Naive thymus-derived CD4-positive, alpha-beta T cell (primary cell): ENCODE measurements around the gene DNAJC30. TPM values are rescaled to one million over a fixed set of nuclear protein-coding genes. Genes with fewer than 3 reads are reported as not detected.
"Not testable (repeated sequence)": the region's sequence is repeated elsewhere in the genome, so short reads cannot be mapped to it uniquely, and the experiment has no call there.

ENCODE experiments used
- ATAC-seq: fragments of 150-1000 bp; cut with Tn5 transposase; 2 replicates; pipeline ENCODE4 v1.10.0; 2021; ENCODE audit warnings: mild to moderate bottlenecking, moderate library complexity
- CTCF ChIA-PET: fragments of 350-600 bp; sonication (Branson Sonifier 250); formaldehyde crosslinking; loops from one replicate; lab custom pipeline; 2021; ENCODE audit warnings: antibody characterized with exemption; lab: Charles Lee
- POLR2A ChIA-PET: fragments of 350-600 bp; sonication (Branson Sonifier 250); formaldehyde crosslinking; loops from one replicate; lab custom pipeline; 2021; ENCODE audit warnings: antibody characterized with exemption, inconsistent platforms; lab: Charles Lee
- DNase-seq, 9 donors: peaks; one replicate each; pipeline versions ENCODE4 v3.0.0 to v3.0.0-alpha.2; 2020 to 2022; ENCODE audit warnings: mixed read lengths in 1 of 9
- H3K27ac ChIP-seq: one replicate; pipeline ENCODE4 v1.7.0; 2013; ENCODE audit warnings: mild to moderate bottlenecking, low read depth, low read length, moderate library complexity
- H3K27me3 ChIP-seq, 2 donors: one replicate each; pipeline ENCODE4 v1.7.0; 2013; ENCODE audit warnings: low read length in 2 of 2, mild to moderate bottlenecking in 2 of 2, moderate library complexity in 2 of 2; ENCODE audit not compliant: control insufficient read depth in 2 of 2, insufficient read depth in 2 of 2
- H3K36me3 ChIP-seq, 3 experiments: 1 replicate in 2 of 3; 2 replicates in 1 of 3; pipeline ENCODE4 v1.7.0; 2013; ENCODE audit warnings: low read length in 3 of 3, mild to moderate bottlenecking in 3 of 3, moderate library complexity in 1 of 3; ENCODE audit not compliant: insufficient read depth in 3 of 3, control insufficient read depth in 2 of 3
- H3K4me1 ChIP-seq, 2 donors: one replicate each; pipeline ENCODE4 v1.7.0; 2013; ENCODE audit warnings: low read length in 2 of 2, mild to moderate bottlenecking in 2 of 2, moderate library complexity in 1 of 2; ENCODE audit not compliant: control insufficient read depth in 2 of 2, insufficient read depth in 2 of 2
- H3K4me3 ChIP-seq: 2 replicates; pipeline ENCODE4 v1.7.0; 2013; ENCODE audit warnings: mild to moderate bottlenecking, low read length
- H3K9me3 ChIP-seq, 3 experiments: 1 replicate in 2 of 3; 2 replicates in 1 of 3; pipeline ENCODE4 v1.7.0; 2013; ENCODE audit warnings: low read length in 3 of 3; ENCODE audit not compliant: control insufficient read depth in 2 of 3
- H3K27ac Mint-ChIP-seq, 9 donors: one replicate each; pipeline ENCODE4 v1.8.0; 2020 to 2022; ENCODE audit warnings: mixed read lengths in 9 of 9, mild to moderate bottlenecking in 8 of 9, moderate library complexity in 5 of 9, inconsistent platforms in 2 of 9
- H3K27me3 Mint-ChIP-seq, 5 donors: one replicate each; pipeline ENCODE4 v1.8.0; 2021 to 2022; ENCODE audit warnings: mixed read lengths in 5 of 5, mild to moderate bottlenecking in 1 of 5
- H3K36me3 Mint-ChIP-seq, 5 donors: one replicate each; pipeline ENCODE4 v1.8.0; 2020 to 2022; ENCODE audit warnings: mixed read lengths in 5 of 5, mild to moderate bottlenecking in 3 of 5, inconsistent platforms in 1 of 5
- H3K4me1 Mint-ChIP-seq, 7 donors: one replicate each; pipeline ENCODE4 v1.8.0; 2020 to 2022; ENCODE audit warnings: mixed read lengths in 7 of 7, mild to moderate bottlenecking in 3 of 7, inconsistent platforms in 1 of 7
- H3K4me3 Mint-ChIP-seq, 10 donors: one replicate each; pipeline ENCODE4 v1.8.0; 2020 to 2022; ENCODE audit warnings: mild to moderate bottlenecking in 10 of 10, mixed read lengths in 10 of 10, moderate library complexity in 6 of 10, inconsistent platforms in 2 of 10
- H3K9me3 Mint-ChIP-seq, 11 donors: one replicate each; pipeline ENCODE4 v1.8.0; 2020 to 2022; ENCODE audit warnings: mixed read lengths in 11 of 11, mild to moderate bottlenecking in 4 of 11, inconsistent platforms in 1 of 11, moderate library complexity in 1 of 11
- intact Hi-C, 2 donors: fragments of 100-400 bp; cut with micrococcal nuclease; formaldehyde crosslinking; loops; one replicate each; pipeline ENCODE4 v1.15.1; 2023
- polyA plus RNA-seq, 2 donors: library from polyadenylated mRNA; unstranded; fragments of 300-500 nt; fragmentation: Illumina TruSeq; gene quantifications; one replicate each; pipeline ENCODE4 v1.2.3, GENCODE V29; 2021
- total RNA-seq, 6 experiments: library from RNA in 5 of 6; stranded (reverse) in 5 of 6; gene quantifications; 1 replicate in 5 of 6; 2 replicates in 1 of 6; pipeline ENCODE4 v1.2.3 and lab custom pipeline; 2021 to 2026

Gene DNAJC30
- total and polyA plus RNA-seq, 7 experiments from 2014 or later = 9.5 to 22.4 (median 12.9) TPM

DNA sequence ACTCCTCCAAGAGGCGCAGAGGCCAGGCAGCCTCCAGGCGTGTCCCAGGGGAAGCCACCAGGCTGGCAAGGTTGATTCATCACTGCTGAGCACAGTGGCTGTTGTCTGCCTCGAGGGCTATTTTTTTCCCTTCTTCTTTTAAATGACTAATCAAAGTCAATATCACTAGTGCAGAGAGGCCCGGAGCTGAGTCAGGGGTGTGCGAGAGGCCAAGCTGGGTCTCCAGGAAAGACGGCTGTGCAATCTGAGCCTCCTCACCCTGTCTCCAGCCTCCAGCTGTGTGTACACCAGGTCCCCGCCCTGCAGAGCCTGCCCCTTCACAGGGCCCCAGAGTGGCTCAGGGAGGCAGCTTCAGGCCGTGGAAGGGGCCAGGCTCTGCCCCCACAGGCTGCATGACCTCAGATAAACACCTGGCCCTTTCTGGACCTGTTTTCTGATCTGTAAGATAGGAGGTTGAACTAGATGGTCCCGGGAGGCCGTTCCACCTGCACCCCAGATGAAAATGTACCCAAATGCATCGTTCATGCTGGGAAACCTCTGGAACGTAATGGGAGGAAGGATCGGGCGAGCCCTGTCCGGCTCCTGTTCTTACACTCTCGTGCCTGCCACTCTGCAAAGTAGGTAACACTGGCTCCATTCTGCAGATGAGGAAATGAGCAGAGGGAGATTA, 32.5 kb upstream of the DNAJC30 start:
- no peak overlapping the region for H3K4me3 ChIP-seq
- H3K9me3 Mint-ChIP-seq = peaks cover 0 to 2% (median 0%) of the 10 kb centered on the region in 11 donors
- ATAC-seq (peak; percentile 34), DNase-seq (peak in 1 of 9 donors; percentile 65)
- H3K27ac Mint-ChIP-seq = no peak overlapping the region
- ChIA-PET POLR2A (no interaction called here), CTCF (interaction anchor here (1.0 to 1.2 kb wide), 2 partner anchors 9 to 108 kb away, joined by 3 to 4 read pairs; no protein-coding TSS in a partner anchor)
- no peaks in the 10 kb centered on the region for H3K36me3 ChIP-seq
- no peaks in the 10 kb centered on the region for H3K27me3 ChIP-seq
- intact Hi-C loops = loop anchor here (5.0 to 10.0 kb wide), 3 partner anchors 93 to 888 kb away; partner anchors contain the start of genes FZD9 (in 1 of the 2), MLXIPL (in 1 of the 2) and TYW1B (in 1 of the 2)
- no peak overlapping the region for H3K27ac ChIP-seq
- H3K4me1 ChIP-seq = peaks cover 16 to 22% of the 10 kb centered on the region in 2 donors
- peaks cover 13 to 41% (median 20%) of the 10 kb centered on the region in 7 donors for H3K4me1 Mint-ChIP-seq
- H3K27me3 Mint-ChIP-seq = peaks cover 0 to 10% (median 5%) of the 10 kb centered on the region in 5 donors
- H3K9me3 ChIP-seq = no peaks in the 10 kb centered on the region
- peaks cover 0 to 1% (median 0%) of the 10 kb centered on the region in 5 donors for H3K36me3 Mint-ChIP-seq
- no peak overlapping the region for H3K4me3 Mint-ChIP-seq

DNA sequence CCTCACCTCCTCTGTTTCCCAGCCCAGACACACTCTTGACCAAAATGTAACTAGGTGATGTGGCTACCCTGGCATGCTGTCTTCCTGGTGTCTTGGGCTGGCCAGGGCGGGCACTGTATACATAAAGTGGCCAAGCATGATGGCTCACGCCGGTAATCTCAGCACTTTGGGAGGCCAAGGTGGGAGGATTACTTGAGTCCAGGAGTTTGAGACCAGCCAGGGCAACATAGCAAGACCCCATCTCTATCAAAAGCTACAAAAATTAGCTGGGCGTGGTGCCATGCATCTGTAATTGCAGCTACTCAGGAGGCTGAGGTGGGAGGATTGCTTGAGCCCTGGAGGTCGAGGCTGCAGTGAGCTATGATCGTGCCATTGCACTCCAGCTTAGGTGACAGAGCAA, 30.1 kb upstream of the DNAJC30 start:
- H3K4me1 Mint-ChIP-seq = peaks cover 9 to 36% (median 14%) of the 10 kb centered on the region in 7 donors
- H3K27me3 Mint-ChIP-seq, H3K4me3 Mint-ChIP-seq, ATAC-seq, H3K9me3 Mint-ChIP-seq, CTCF ChIA-PET, H3K4me3 ChIP-seq, H3K27me3 ChIP-seq, H3K36me3 Mint-ChIP-seq, H3K9me3 ChIP-seq, POLR2A ChIA-PET, H3K27ac Mint-ChIP-seq, H3K36me3 ChIP-seq, DNase-seq, H3K27ac ChIP-seq: not testable (repeated sequence)
- intact Hi-C loops = loop anchor here in 1 of 2 donors (10.0 kb wide), 1 partner anchor 279 kb away; the partner anchor contains the start of gene FZD9
- peaks cover 11 to 16% of the 10 kb centered on the region in 2 donors for H3K4me1 ChIP-seq

DNA sequence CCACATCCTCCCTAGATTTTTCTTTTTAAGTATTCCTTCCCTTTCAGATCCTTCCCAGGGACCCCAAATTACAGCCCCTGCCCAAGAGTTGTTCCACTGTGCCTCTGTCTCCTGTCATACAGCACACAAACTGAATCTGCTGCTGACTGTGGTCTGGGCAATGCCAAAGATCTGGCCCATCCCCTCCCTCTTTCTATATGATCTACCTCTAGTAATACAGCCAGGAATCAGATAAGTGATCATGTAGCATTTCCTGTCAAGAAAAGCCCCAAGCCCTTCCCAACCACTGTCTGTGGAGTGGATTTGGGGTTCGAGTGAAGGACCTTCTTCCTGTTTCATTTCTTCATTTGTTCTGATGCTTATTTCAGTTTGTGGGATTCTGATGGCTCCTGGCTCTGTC, 29.5 kb upstream of the DNAJC30 start:
- Mint-ChIP-seq H3K27me3 (peaks cover 0 to 3% (median 0%) of the 10 kb centered on the region in 5 donors), H3K36me3 (peaks cover 0 to 1% (median 0%) of the 10 kb centered on the region in 5 donors), H3K9me3 (no peaks in the 10 kb centered on the region), H3K27ac (peak overlapping the region in 1 of 9 donors; percentile 22), H3K4me3 (no peak overlapping the region), H3K4me1 (peaks cover 3 to 30% (median 9%) of the 10 kb centered on the region in 7 donors)
- no peak for ATAC-seq
- Histone ChIP-seq H3K4me3 (no peak overlapping the region), H3K4me1 (peaks cover 5 to 11% of the 10 kb centered on the region in 2 donors), H3K36me3 (no peaks in the 10 kb centered on the region), H3K9me3 (no peaks in the 10 kb centered on the region), H3K27me3 (no peaks in the 10 kb centered on the region), H3K27ac (no peak overlapping the region)
- ChIA-PET POLR2A (no interaction called here), CTCF (interaction anchor here (0.7 kb wide), 1 partner anchor 24 kb away, joined by 3 read pairs; no protein-coding TSS in a partner anchor)
- no peak for DNase-seq
- intact Hi-C loops = loop anchor here in 1 of 2 donors (10.0 kb wide), 1 partner anchor 278 kb away; the partner anchor contains the start of gene FZD9

DNA sequence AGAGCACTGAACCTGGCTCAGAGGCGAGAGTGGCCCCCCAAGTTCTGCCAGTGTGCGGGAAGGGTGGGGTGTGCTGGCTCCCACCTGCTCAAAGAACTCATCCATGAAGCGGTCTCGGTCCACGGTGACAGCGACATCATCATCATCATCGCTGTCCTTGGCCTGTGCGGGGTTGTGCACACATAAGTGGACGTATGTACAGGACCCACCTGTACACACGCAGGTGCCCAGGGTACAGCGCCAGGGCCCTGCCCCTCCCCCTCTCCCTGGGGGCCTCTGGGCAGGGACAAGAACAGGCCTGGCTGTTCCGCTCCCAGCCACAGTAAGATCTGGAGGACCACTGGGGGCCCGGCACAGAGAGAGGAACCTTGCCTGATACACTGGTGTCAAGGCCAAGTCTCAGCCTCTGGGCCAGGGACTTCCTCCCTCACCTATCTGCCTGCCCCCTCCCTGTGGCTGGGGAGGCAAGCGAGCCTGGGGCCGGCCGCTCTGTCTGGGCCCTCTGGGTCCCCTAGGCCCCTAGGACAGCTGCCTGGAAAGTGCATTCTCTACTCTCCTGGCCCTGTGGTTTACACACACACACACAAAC, 25.8 kb upstream of the DNAJC30 start:
- ATAC-seq = no peak
- CTCF ChIA-PET = no interaction called here
- no peak overlapping the region for H3K27ac Mint-ChIP-seq
- Histone ChIP-seq H3K27me3 (no peaks in the 10 kb centered on the region), H3K4me1 (no peaks in the 10 kb centered on the region), H3K4me3 (no peak overlapping the region), H3K36me3 (no peaks in the 10 kb centered on the region), H3K9me3 (no peaks in the 10 kb centered on the region), H3K27ac (no peak overlapping the region)
- DNase-seq = no peak
- no peak overlapping the region for H3K4me3 Mint-ChIP-seq
- H3K9me3 Mint-ChIP-seq = no peaks in the 10 kb centered on the region
- no peaks in the 10 kb centered on the region for H3K36me3 Mint-ChIP-seq
- peaks cover 5 to 13% (median 10%) of the 10 kb centered on the region in 7 donors for H3K4me1 Mint-ChIP-seq
- POLR2A ChIA-PET = interaction anchor here (0.6 kb wide), 1 partner anchor 190 kb away, joined by 3 read pairs; no protein-coding TSS in a partner anchor
- intact Hi-C loops = no loop called here
- H3K27me3 Mint-ChIP-seq = no peaks in the 10 kb centered on the region

DNA sequence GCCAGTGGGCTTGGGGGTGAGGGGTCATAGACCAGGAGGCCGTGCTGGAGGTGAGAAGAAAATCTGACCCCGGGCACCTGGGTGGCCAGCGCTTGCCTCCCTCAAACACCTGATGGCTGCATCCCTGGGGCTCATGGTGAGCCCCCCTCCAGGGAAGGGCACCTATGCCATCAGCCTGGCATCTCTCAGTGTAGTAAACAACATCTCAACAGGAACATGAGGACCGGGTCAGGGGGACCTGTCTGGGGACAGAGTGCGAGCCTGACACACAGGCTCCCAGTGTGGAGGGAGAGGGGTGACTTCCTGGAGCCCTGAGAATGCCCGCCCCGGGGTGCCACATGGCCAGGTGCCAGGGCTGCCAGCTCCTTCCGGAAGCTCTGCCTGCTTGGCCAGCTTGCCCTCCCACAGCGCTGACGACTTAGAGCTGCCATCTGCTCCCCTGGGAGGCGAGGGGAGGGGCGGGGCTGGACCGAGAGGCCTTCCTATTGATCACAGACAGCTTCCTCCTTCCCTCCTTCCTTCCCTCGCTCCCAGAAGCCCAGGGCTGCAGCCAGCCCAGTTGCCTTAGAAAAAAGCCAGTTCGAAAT, 23.9 kb upstream of the DNAJC30 start:
- Histone ChIP-seq H3K4me3 (no peak overlapping the region), H3K9me3 (no peaks in the 10 kb centered on the region), H3K27me3 (no peaks in the 10 kb centered on the region), H3K4me1 (no peaks in the 10 kb centered on the region), H3K27ac (no peak overlapping the region), H3K36me3 (no peaks in the 10 kb centered on the region)
- peaks cover 4 to 14% (median 8%) of the 10 kb centered on the region in 7 donors for H3K4me1 Mint-ChIP-seq
- intact Hi-C loops = loop anchor here in 1 of 2 donors (2.0 kb wide), 1 partner anchor 18 kb away; no protein-coding TSS in a partner anchor
- ATAC-seq (peak; percentile 48), DNase-seq (peak in 5 of 9 donors; percentile 28 to 44 (median 36))
- peak overlapping the region in 4 of 10 donors; percentile 33 to 50 (median 40) for H3K4me3 Mint-ChIP-seq
- ChIA-PET CTCF (interaction anchor here (0.6 kb wide), 1 partner anchor 13 kb away, joined by 3 read pairs; the partner anchor contains the start of gene STX1A), POLR2A (interaction anchor here (0.9 kb wide), 1 partner anchor 15 kb away, joined by 3 read pairs; no protein-coding TSS in a partner anchor)
- H3K9me3 Mint-ChIP-seq = no peaks in the 10 kb centered on the region
- peaks cover 0 to 1% (median 0%) of the 10 kb centered on the region in 5 donors for H3K36me3 Mint-ChIP-seq
- H3K27me3 Mint-ChIP-seq = no peaks in the 10 kb centered on the region
- peak overlapping the region in 2 of 9 donors; percentile 14 to 55 for H3K27ac Mint-ChIP-seq
